HCT116 (cell line): ENCODE data around the gene MARCHF3. TPM values are rescaled to one million over a fixed set of nuclear protein-coding genes. Genes with fewer than 3 reads are reported as not detected.

ENCODE experiments used
- ATAC-seq: fragments of 200-7000 bp; cut with Tn5 transposase; 2 replicates; pipeline ENCODE4 v1.9.1; 2020; ENCODE audit warnings: mild to moderate bottlenecking, moderate library complexity
- BruUV-seq: library from RNA; stranded (reverse); fragments of 400-500 nt; replicated peaks from 2 replicates; lab custom pipeline; 2021; lab: Mats Ljungman, UMichigan
- CTCF ChIA-PET: fragments of 300-600 bp; sonication (Branson Sonifier 250); formaldehyde crosslinking; loops from one replicate; lab custom pipeline; 2021; ENCODE audit warnings: antibody characterized with exemption; lab: Charles Lee
- POLR2A ChIA-PET: fragments of 300-600, 350-600 bp; sonication (Branson Sonifier 250); formaldehyde crosslinking; loops from one replicate; lab custom pipeline; 2021; ENCODE audit warnings: antibody characterized with exemption; lab: Charles Lee
- RAD21 ChIA-PET, 2 experiments: fragments of 300-600 bp; sonication (Branson Sonifier 250); formaldehyde crosslinking; loops; one replicate each; lab custom pipeline; 2023; ENCODE audit warnings: low total read pairs in 2 of 2; ENCODE audit not compliant: uncharacterized antibody in 2 of 2, unreplicated experiment in 2 of 2, low non-redundant PET in 1 of 2; lab: Charles Lee
- DNase-seq: peaks from one replicate; pipeline ENCODE4 v3.0.0-alpha.2; 2010; ENCODE audit warnings: low read depth, low spot score
- H2AFZ ChIP-seq: fragments of 200-600 bp; shearing (Covaris generic), sonication (generic); 2 replicates; pipeline ENCODE4 v1.6.1; 2017; ENCODE audit warnings: low read depth, mixed run types, mixed read lengths, antibody characterized with exemption, low read length; ENCODE audit not compliant: poor library complexity, severe bottlenecking
- H3K27ac ChIP-seq: 2 replicates; pipeline ENCODE4 v1.5.1; 2012; ENCODE audit warnings: low read depth, low read length
- H3K27me3 ChIP-seq: fragments of 200-600 bp; sonication (generic); 2 replicates; pipeline ENCODE4 v1.6.1; 2016; ENCODE audit warnings: mixed run types, low read length, mixed read lengths; ENCODE audit not compliant: insufficient read depth
- H3K36me3 ChIP-seq, 2 experiments: fragments of 200-500 bp in 1 of 2; fragments of 200-600 bp in 1 of 2; sonication (Bioruptor generic) in 1 of 2; sonication (generic) in 1 of 2; 2 replicates each; pipeline versions ENCODE4 v1.5.1 to v1.6.1; 2014 to 2016; ENCODE audit warnings: low read length in 2 of 2, inconsistent platforms in 1 of 2, mixed read lengths in 1 of 2, mixed run types in 1 of 2; ENCODE audit not compliant: insufficient read depth in 2 of 2, control insufficient read depth in 1 of 2
- H3K4me1 ChIP-seq, 2 experiments: fragments of 200-600 bp in 1 of 2; sonication (generic) in 1 of 2; 2 replicates each; pipeline versions ENCODE4 v1.5.1 to v1.6.1; 2012 to 2017; ENCODE audit warnings: low read length in 2 of 2, inconsistent platforms in 1 of 2, mild to moderate bottlenecking in 1 of 2, mixed read lengths in 1 of 2, mixed run types in 1 of 2, moderate library complexity in 1 of 2; ENCODE audit not compliant: insufficient read depth in 2 of 2, control insufficient read depth in 1 of 2
- H3K4me2 ChIP-seq: fragments of 200-600 bp; sonication (generic); 2 replicates; pipeline ENCODE4 v1.6.1; 2017; ENCODE audit warnings: mixed run types, low read length, mixed read lengths
- H3K4me3 ChIP-seq, 2 experiments: fragments of 200-600 bp in 1 of 2; sonication (generic) in 1 of 2; replicated peaks in 1 of 2; 2 replicates each; pipeline ENCODE4 v1.5.1; 2011 to 2016; ENCODE audit warnings: low read length in 2 of 2, control low read depth in 1 of 2, low read depth in 1 of 2, mild to moderate bottlenecking in 1 of 2, mixed read lengths in 1 of 2, mixed run types in 1 of 2
- H3K79me2 ChIP-seq: fragments of 200-600 bp; sonication (generic); 2 replicates; pipeline ENCODE4 v1.6.1; 2017; ENCODE audit warnings: mild to moderate bottlenecking, mixed run types, low read length, moderate library complexity, mixed read lengths; ENCODE audit not compliant: insufficient read depth
- H3K9ac ChIP-seq: fragments of 200-600 bp; sonication (generic); 2 replicates; pipeline ENCODE4 v1.6.1; 2016; ENCODE audit warnings: low read length, mixed read lengths
- H3K9me2 ChIP-seq: fragments of 200-600 bp; sonication (generic), shearing (Covaris generic); 2 replicates; pipeline ENCODE4 v1.6.1; 2017; ENCODE audit warnings: mixed run types, mild to moderate bottlenecking, moderate library complexity; ENCODE audit not compliant: insufficient read depth
- H3K9me3 ChIP-seq, 2 experiments: fragments of 200-500 bp in 1 of 2; fragments of 200-600 bp in 1 of 2; sonication (Bioruptor generic) in 1 of 2; sonication (generic) in 1 of 2; 2 replicates each; pipeline ENCODE4 v1.6.1; 2014 to 2017; ENCODE audit warnings: low read length in 2 of 2, mixed read lengths in 2 of 2, inconsistent platforms in 1 of 2, low read depth in 1 of 2, mild to moderate bottlenecking in 1 of 2, mixed run types in 1 of 2, moderate library complexity in 1 of 2; ENCODE audit not compliant: control insufficient read depth in 1 of 2, insufficient read depth in 1 of 2
- H4K20me1 ChIP-seq: fragments of 200-600 bp; sonication (generic), shearing (Covaris generic); 2 replicates; pipeline ENCODE4 v1.6.1; 2017; ENCODE audit warnings: mixed run types, mild to moderate bottlenecking, moderate library complexity; ENCODE audit not compliant: insufficient read depth
- CBX3 ChIP-seq: IDR thresholded peaks from 2 replicates; pipeline ENCODE4 v1.6.1; 2012; ENCODE audit warnings: low read depth
- EZH2 ChIP-seq: fragments of 200-600 bp; sonication (generic); IDR thresholded peaks from 2 replicates; pipeline ENCODE4 v1.6.1; 2017; ENCODE audit warnings: antibody characterized with exemption, mixed run types
- POLR2AphosphoS5 ChIP-seq: IDR thresholded peaks from 2 replicates; pipeline ENCODE4 v1.6.1; 2011; ENCODE audit warnings: mild to moderate bottlenecking, low read depth, low read length, moderate library complexity
- SP1 ChIP-seq: IDR thresholded peaks from 2 replicates; pipeline ENCODE4 v1.6.1; 2012; ENCODE audit warnings: low read depth
- TCF7L2 ChIP-seq: IDR thresholded peaks from 2 replicates; pipeline ENCODE4 v1.7.0; 2011; ENCODE audit warnings: borderline replicate concordance, inconsistent platforms; ENCODE audit not compliant: insufficient read depth, insufficient read length; ENCODE audit errors: extremely low read depth
- ZNF274 ChIP-seq: fragments of 200-500 bp; sonication (Bioruptor generic); IDR thresholded peaks from 2 replicates; pipeline ENCODE4 v1.6.1; 2014; ENCODE audit warnings: mild to moderate bottlenecking, low read depth, low read length, inconsistent platforms
- intact Hi-C: fragments of 100-400 bp; cut with micrococcal nuclease; formaldehyde crosslinking; loops from 2 replicates; pipeline ENCODE4 v1.10.0; 2022
- total RNA-seq: library from RNA; stranded (reverse); gene quantifications from one replicate; pipeline ENCODE4 v1.2.1, GENCODE V29; 2021; ENCODE audit not compliant: unreplicated experiment
- TF ChIP-seq, protein P1 (sequence below): IDR thresholded peaks from 2 replicates; pipeline ENCODE4 v1.6.1; 2012
- TF ChIP-seq, protein P2 (sequence below): IDR thresholded peaks from 2 replicates; pipeline ENCODE4 v1.6.1; 2011; ENCODE audit warnings: mild to moderate bottlenecking, low read length, moderate library complexity; ENCODE audit not compliant: insufficient replicate concordance; ENCODE audit errors: extremely low read depth

Gene MARCHF3
- total RNA-seq, 1 experiment from 2014 or later = 2.3 TPM

DNA sequence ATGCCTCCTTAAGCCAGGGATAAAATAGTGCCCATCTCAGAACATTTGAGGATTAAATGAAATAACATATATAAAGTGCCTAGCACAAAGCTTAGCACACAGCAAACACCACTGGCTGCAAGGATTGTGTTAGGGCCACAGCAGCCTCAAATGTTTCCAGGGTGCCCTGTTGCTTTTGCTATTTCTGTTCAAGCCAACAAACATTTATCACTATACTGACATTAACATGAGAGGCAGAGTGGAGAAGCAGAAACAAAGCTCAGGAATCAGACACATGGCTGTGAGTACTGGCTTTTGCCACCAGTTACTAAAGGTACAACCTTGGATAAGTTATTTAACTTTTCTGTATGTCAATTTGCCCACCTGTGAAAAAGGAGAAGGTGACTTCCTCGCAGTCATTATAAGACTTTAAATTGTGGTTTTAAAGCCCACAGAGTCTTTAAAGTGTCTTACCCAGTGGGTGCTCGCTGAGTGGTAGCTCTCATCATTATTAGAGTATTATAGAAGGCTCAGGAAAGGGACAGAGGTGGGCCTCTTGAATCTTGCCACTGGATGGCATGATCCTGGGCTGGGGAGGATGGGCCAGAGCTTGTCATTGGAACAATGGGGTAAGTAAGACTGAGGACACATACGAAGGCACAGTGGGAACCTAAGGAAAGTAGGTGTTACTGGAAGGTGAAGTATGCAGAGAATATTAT is 98.2 kb downstream of the MARCHF3 start:
- TF ChIP-seq, protein P1, sequence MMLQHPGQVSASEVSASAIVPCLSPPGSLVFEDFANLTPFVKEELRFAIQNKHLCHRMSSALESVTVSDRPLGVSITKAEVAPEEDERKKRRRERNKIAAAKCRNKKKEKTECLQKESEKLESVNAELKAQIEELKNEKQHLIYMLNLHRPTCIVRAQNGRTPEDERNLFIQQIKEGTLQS = no peak
- TF ChIP-seq POLR2AphosphoS5 = no peak
- TF ChIP-seq TCF7L2 = no peak
- TF ChIP-seq ZNF274 = no peak
- no peak for DNase-seq
- RAD21 ChIA-PET = interaction anchor here in 1 of 2 experiments (0.6 kb wide), 1 partner anchor 561 kb away, joined by 3 read pairs; no protein-coding TSS in a partner anchor
- H3K9me2 ChIP-seq = no peaks in the 10 kb centered on the region
- no peaks in the 10 kb centered on the region for H4K20me1 ChIP-seq
- no peaks in the 10 kb centered on the region for H3K4me1 ChIP-seq
- POLR2A ChIA-PET = interaction anchor here (0.6 kb wide), 1 partner anchor 375 kb away, joined by 3 read pairs; no protein-coding TSS in a partner anchor
- CTCF ChIA-PET = no interaction called here
- H2AFZ ChIP-seq = no peak overlapping the region
- no peaks in the 10 kb centered on the region for H3K36me3 ChIP-seq
- H3K79me2 ChIP-seq = no peaks in the 10 kb centered on the region
- H3K4me2 ChIP-seq = no peak overlapping the region
- no peaks in the 10 kb centered on the region for H3K9me3 ChIP-seq
- no TSS peak for BruUV-seq
- no peak overlapping the region for H3K9ac ChIP-seq
- intact Hi-C loops = no loop called here
- no peak overlapping the region for H3K27ac ChIP-seq
- H3K4me3 ChIP-seq = no peak overlapping the region
- ATAC-seq = no peak
- H3K27me3 ChIP-seq = no peaks in the 10 kb centered on the region

DNA sequence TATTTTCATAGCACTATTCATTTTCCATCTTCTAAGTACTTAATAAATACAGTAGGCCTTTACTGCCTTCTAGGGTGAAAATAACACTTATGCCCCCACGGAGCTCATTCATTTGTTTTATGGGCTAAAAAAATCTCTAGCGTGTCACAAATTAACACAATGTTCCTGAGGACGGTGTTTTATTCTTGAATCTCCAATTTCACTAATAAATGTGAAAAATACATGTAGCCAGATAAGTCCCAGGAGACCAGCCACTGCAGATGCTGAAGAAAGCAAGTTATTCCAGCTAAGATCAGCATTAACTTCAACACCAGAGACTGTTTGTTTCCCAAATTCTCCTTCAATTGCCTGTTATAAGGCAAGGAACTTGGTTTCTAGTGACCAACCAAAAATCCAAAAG is 102.3 kb downstream of the MARCHF3 start:
- intact Hi-C loops = no loop called here
- TF ChIP-seq CBX3 = no peak
- TF ChIP-seq, protein P2, sequence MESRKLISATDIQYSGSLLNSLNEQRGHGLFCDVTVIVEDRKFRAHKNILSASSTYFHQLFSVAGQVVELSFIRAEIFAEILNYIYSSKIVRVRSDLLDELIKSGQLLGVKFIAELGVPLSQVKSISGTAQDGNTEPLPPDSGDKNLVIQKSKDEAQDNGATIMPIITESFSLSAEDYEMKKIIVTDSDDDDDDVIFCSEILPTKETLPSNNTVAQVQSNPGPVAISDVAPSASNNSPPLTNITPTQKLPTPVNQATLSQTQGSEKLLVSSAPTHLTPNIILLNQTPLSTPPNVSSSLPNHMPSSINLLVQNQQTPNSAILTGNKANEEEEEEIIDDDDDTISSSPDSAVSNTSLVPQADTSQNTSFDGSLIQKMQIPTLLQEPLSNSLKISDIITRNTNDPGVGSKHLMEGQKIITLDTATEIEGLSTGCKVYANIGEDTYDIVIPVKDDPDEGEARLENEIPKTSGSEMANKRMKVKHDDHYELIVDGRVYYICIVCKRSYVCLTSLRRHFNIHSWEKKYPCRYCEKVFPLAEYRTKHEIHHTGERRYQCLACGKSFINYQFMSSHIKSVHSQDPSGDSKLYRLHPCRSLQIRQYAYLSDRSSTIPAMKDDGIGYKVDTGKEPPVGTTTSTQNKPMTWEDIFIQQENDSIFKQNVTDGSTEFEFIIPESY = no peak
- TF ChIP-seq, protein P1 = no peak
- no peak for TF ChIP-seq ZNF274
- no peak for TF ChIP-seq EZH2
- no peak for TF ChIP-seq SP1
- H3K4me2 ChIP-seq = no peak overlapping the region
- H3K27ac ChIP-seq = no peak overlapping the region
- H3K79me2 ChIP-seq = no peaks in the 10 kb centered on the region
- no peak overlapping the region for H3K4me3 ChIP-seq
- ChIA-PET RAD21 (no interaction called here), CTCF (no interaction called here), POLR2A (no interaction called here)
- H3K27me3 ChIP-seq = no peaks in the 10 kb centered on the region
- H3K4me1 ChIP-seq = no peaks in the 10 kb centered on the region
- H3K9me3 ChIP-seq = no peaks in the 10 kb centered on the region
- H4K20me1 ChIP-seq = no peaks in the 10 kb centered on the region
- no peak overlapping the region for H2AFZ ChIP-seq
- H3K36me3 ChIP-seq = no peaks in the 10 kb centered on the region
- ATAC-seq (no peak), DNase-seq (no peak)
- H3K9me2 ChIP-seq = no peaks in the 10 kb centered on the region
- H3K9ac ChIP-seq = no peak overlapping the region
- no TSS peak for BruUV-seq
